A549 treated with GW870086 at 1 μM for 4 hours (cell line): ENCODE measurements around the gene WFDC8. TPM values are rescaled to one million over a fixed set of nuclear protein-coding genes. Genes with fewer than 3 reads are reported as not detected.

ENCODE experiments used
- total RNA-seq: library from RNA; stranded (reverse); fragments of 200-300 nt; extraction: Qiagen RNA extraction; gene quantifications from 5 replicates; pipeline ENCODE4 v1.2.3, GENCODE V29; 2022; ENCODE audit warnings: low read depth

WFDC8 gene
- total RNA-seq, result not detected in 5 replicates

GRCh38 chr20:45579184-45579583 lies at the start of gene WFDC8:
Gene WFDC8 (minus strand): TSS chr20:45579284. CDS start chr20:45579247, 37 bp downstream.

GRCh38 chr20:45547206-45547770 lies 31.8 kb downstream of the WFDC8 start, which contains the start of gene EPPIN:
Gene EPPIN (minus strand): TSS chr20:45547401. CDS start chr20:45547357, 44 bp downstream.

GRCh38 chr20:45539382-45539781 lies 39.7 kb downstream of the WFDC8 start, which contains the start of gene WFDC6:
Gene WFDC6 (minus strand): TSS chr20:45539482. CDS start chr20:45539407, 75 bp downstream.

DNA sequence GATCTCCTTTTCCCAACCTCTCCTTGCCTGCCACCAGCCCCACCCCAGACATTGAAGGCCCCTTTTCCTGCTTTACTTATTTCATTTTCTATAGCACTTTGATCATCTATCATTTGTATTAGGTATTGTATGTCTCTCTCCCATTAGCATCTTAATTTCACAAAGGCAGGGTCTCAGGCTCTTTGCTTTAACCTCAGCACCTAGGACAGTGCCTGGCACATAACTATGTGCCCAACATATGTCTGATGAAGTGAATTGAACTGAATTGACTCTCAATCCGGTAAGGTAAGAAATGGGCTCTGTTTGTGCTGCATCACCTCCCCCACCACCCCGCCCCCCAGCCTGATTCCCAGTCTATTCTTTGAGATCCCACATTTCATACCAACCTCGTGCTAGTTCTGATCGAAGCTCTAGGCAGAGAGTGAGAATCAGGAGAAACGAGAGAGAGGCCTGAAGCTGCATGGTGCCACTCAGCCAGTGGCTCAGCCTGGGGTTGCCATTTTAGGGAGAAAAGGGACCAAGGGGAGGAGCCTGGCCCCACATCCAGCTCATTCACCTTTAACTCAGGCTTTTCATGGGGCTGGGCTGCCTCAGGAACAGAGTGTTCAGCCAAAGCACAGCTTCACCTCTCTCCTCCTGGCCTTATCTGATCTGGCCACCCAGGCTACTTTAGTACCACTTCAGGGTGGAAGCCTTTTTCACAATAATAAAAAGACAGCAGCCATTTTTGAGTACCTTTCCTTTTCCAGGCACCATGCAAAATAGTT lies 63.8 kb downstream of the WFDC8 start, which contains the start of gene SPINT3:
Gene SPINT3, minus strand, starts transcription at position 476 of the 767 bp plus-strand sequence. Its CDS starts 14 bp downstream, at position 462.

Other genes with a start within 250 kb of the WFDC8 start
- 128 to 148 TPM (median 143 TPM) in 5 replicates for gene SDC4, start 230.9 kb downstream of the WFDC8 start, total RNA-seq
- 28.2 to 34.9 TPM (median 30.6 TPM) in 5 replicates for gene SYS1, start 216.1 kb downstream of the WFDC8 start, total RNA-seq
- not detected in 5 replicates for gene TP53TG5, start 201.0 kb downstream of the WFDC8 start, total RNA-seq
- gene DBNDD2, start 171.0 kb downstream of the WFDC8 start, total RNA-seq, result 25.1 to 32.4 TPM (median 27.5 TPM) in 5 replicates
- gene PIGT, start 163.1 kb downstream of the WFDC8 start, total RNA-seq, result 88.3 to 102 TPM (median 98.9 TPM) in 5 replicates
- not detected in 5 replicates for gene WFDC2, start 109.5 kb downstream of the WFDC8 start, total RNA-seq
- not detected in 5 replicates for gene SPINT3, start 63.7 kb downstream of the WFDC8 start, total RNA-seq
- not detected in 5 replicates for gene WFDC6, start 39.8 kb downstream of the WFDC8 start, total RNA-seq
- not detected in 5 replicates for gene EPPIN, start 31.9 kb downstream of the WFDC8 start, total RNA-seq
- not detected in 5 replicates for gene WFDC10A, start 50.5 kb upstream of the WFDC8 start, total RNA-seq
- gene WFDC9, start 52.0 kb upstream of the WFDC8 start, total RNA-seq, result not detected in 5 replicates
- gene WFDC11, start 91.0 kb upstream of the WFDC8 start, total RNA-seq, result not detected in 5 replicates
- not detected in 5 replicates for gene WFDC13, start 122.8 kb upstream of the WFDC8 start, total RNA-seq
- gene WFDC10B, start 125.7 kb upstream of the WFDC8 start, total RNA-seq, result not detected in 5 replicates
- not detected in 5 replicates for gene SPINT4, start 143.1 kb upstream of the WFDC8 start, total RNA-seq
- 0.41 to 0.44 TPM in 2 of 5 replicates, not detected in the others for gene WFDC3, start 212.6 kb upstream of the WFDC8 start, total RNA-seq
- 32.4 to 37.0 TPM (median 36.3 TPM) in 5 replicates for gene DNTTIP1, start 212.7 kb upstream of the WFDC8 start, total RNA-seq
- 225 to 255 TPM (median 251 TPM) in 5 replicates for gene UBE2C, start 233.4 kb upstream of the WFDC8 start, total RNA-seq
- 0.28 TPM in 2 of 5 replicates, not detected in the others for gene TNNC2, start 248.0 kb upstream of the WFDC8 start, total RNA-seq